HTERT RPE-1 (cell line): Measurements from ENCODE around the gene PALM2AKAP2.

ENCODE experiments used
- in situ Hi-C: fragments of 300-500 bp; cut with MboI; formaldehyde crosslinking; loops from 4 replicates; pipeline ENCODE4 v1.14.3; 2020; ENCODE audit warnings: low sequenced_read_pairs

Gene PALM2AKAP2

DNA sequence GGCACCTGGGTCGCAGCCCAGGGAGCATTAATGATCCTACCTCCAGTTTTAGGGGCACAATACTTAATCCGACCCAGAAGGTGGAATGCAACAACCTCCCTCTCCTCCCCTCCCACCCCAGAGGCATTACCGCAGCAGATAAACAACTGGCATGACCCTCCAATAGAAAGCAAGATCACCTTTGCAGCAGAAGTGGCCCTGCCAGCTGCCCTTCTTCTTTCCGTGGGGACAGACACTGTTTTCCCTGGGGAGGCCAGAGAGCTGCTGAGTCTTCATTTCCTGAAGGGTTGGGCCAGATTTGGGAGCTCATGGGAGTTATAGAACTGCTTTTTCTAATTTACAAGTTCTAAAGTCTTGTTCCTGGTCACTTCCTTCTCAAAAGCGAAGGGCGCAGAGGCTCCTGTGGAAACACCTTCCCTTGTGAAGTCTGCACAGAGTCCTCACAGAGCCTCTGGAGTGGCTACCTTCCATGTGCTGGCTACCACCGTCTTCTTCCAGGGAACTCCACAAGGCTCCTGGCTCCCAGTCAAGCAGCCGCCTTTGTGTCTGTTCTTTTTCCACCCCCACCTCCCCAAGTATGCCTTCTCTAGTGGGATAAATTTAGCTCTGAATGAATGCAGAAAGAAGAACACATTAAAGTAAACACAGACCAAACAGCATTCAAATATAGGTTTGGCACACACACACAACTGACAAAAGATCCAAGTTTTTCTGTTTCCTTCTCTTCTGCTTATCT, 8.0 kb upstream of the PALM2AKAP2 start:
- in situ Hi-C loops: no loop called here

DNA sequence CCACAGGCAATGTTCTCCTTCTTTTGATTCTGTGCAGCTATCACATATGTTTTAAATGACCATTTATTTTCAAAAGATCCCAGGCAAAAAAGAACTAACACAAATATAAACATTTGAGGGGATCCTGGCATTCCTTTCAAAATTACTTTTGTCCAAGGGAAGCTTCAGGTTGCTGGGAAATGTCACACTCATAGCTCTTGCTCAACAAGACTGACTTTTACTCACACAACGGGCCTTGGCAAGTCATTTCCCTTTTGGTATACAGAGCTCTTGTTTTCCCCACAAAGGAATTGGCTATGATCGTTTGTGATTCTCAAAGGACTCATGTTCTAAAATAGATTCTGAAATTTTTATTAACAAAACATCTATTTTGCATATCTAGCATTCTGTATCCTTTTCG, 4.5 kb upstream of the PALM2AKAP2 start:
- in situ Hi-C loops: no loop called here

DNA sequence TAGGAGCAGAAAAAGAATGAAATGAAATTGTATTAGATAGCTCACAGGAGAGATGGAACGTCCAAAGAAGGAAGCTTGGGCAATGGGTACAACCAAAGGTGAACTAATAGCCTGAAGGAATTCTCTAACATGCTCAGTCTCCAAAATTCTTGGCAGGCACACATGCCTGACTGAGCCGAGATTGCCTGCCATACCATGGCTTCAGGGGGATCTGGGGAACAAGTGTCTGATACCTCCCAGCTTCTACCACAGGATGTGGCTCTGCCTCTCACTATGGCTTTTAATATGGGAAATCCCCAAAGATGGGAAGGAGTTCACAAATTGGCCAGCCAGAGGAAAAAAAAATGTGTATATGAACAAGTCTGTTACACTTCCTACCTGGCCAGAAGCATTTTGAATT, 3.6 kb upstream of the PALM2AKAP2 start:
- in situ Hi-C loops: no loop called here

DNA sequence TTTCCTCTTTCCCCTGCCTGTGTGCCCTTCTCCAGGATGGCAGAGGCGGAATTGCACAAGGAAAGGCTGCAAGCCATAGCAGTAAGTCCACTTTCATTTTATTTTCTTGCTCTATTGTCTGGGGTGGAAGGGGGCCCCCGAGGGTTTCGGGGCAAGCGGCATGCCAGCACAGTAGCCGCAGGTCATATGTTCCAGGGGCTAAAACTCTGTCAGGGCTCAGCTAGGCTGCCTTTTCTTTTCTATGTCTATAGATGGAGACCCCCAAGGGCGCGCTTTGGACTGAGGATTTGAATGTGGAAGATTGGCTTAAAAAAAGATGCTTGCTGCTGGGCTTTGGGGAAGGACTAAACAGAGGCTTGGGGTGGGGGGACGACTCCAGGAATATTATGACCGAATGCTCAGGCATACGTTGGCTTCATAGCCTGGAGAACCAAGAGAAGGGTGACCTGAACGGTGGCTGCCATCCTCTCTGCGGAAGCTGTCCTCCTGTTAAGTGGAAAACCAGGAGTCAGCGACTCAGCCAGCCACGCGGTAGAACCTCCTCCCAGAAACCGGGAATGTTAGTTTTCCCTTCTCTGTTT, 545 bp downstream of the PALM2AKAP2 start:
- in situ Hi-C loops: no loop called here

DNA sequence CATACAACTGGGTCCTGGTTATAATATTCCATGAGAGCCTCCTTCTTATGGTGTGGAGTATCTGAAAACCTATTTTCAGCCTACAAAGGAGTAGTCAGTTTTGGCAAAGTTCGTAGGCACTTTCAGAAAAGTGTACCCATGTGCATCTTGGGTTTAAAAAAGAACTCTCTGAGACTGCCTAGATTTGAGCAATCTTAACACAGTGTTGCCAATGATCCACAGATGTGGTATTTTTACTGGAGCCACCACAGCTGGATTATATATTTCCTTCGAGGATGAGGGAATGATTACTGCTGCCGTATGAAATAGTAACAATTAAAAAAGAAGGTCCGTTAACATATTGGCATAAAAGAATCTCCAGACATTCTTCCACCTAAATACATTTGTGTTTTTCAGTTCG, 1.1 kb downstream of the PALM2AKAP2 start:
- in situ Hi-C loops: no loop called here

DNA sequence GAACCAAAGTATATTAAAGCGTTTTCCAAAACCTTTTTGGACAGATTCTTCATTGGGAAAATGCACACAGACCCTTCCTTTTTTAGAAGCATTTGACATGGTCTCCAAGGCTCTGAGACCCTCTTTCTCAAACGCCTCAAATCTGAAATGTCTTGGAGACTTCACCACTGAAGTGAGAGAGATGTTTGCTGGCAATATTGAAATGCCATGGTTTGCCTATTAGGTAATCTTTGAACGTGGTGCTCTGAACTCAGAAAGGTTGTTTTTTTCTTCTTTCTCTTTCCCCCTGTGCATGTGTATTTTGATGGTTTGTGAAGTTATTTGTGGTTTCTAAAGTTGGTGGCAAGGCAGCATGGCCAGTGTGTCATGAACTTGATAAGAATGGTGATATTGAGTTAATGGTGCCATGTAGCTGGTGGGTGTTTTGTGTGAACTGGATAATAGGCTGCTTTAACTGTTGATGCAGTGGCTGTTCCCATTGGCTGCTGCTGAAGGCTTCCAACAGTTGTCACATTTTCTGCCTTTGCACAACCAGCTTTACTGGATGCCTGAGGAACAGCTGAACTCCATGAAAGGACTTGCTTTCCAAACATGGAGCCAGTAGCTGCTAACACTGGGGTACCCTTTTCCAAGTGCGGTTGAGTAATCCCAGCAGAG, 1.7 kb downstream of the PALM2AKAP2 start:
- in situ Hi-C loops: no loop called here

DNA sequence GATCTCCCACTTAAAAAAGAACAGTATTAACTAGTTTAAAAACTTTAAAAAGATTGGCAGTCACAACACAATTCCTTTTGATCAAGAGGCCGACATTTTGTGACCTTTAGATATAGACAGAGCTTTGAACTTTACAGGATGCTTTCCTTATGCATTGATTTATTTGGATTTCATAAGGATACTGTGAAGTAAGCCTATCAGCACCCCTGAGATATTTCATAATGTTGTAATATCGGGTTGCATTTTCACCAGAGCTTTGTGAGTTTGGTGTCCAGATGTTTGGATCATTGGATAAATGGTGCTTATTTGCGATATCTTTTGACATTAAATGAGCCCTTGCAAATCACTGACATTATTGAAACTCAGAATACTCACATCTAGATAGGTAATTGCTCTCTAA, 7.7 kb downstream of the PALM2AKAP2 start:
- in situ Hi-C loops: no loop called here

DNA sequence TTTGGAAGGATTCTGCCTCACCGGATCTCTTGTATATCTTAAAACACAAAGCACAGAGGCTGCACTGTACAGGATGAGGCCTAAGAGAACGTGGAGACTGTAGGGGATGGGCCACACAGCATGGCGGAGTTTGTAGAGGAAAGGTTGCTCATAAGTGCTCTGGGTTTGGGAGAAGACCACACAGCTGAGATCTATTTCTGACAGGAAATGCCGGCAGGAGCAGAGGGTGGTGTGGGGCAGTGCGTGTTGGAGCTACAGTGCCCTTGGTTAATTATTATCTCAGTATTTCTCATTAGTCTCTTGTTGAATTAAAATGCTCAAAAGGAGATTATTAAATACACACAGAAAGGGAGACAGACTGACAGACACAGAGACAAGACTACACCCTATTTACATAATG, 9.6 kb downstream of the PALM2AKAP2 start:
- in situ Hi-C loops: no loop called here

DNA sequence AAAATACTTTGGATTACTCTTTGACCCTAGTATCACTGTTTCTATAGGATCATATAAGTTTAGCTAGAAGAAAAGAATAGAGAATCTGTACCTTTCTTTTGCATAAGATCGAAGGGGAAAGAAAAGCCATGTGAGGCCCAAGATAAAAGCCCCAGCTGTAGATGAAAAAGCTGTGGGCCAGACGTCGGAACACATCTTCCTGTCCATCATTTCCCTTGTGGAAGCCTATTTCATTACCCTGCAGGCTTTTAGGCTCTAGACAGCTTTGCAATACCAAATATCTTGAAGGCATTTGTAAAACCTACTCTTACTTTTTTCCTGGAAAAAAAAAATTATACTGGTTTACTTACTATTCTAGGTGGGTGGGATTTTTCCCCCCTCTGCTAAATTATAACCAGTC, 10.0 kb downstream of the PALM2AKAP2 start:
- in situ Hi-C loops: no loop called here

DNA sequence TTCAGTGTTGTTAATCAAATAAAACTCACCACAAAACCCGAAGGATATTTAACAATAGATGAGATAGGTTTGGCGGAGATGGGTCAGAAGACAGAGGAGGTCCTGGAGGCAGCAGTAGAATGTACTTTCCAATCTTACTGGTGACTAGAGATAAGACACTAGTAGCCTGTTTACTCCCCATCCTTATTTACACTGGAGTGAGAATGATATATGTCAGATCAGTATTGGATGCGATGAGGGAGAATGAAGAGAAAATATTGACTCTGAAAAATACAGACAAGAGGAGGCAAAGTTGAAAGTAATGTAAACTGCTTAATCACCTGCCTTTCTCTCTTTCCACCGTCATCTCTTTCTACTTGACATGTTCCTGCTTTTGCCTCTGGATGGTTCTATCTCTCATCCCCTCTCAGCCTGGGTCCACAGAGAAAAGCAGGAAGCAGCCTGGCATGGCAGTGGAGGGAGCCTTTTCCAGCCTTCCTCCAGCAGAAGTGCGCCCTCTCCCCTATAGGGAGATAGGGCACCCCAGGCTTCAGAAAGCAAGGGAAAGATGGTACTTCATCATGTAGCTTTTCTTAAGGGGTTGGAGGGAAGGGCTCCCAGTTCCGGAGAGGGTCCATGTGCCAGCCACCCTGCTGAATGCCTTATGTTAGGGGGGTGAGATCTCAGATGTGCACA, 11.1 kb downstream of the PALM2AKAP2 start:
- in situ Hi-C loops: no loop called here

DNA sequence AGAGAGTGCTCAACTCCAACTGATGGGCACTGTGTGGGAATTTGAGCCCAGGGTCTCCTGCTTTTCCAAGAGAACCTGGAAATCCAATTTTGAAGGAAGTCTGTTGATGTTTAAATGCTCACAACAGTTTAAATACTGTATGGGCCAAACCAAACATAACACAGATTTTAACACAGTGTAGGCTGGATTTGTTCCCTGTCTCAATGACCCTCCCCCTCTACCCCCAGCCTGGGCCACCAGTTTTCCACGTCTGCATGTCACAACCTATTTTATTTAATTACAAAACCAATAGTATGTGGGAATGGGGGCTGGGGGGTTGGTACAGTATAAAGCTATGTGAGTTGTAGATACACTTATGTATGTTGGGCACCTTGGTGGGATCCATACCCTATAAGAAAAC, 11.7 kb downstream of the PALM2AKAP2 start:
- in situ Hi-C loops: no loop called here

DNA sequence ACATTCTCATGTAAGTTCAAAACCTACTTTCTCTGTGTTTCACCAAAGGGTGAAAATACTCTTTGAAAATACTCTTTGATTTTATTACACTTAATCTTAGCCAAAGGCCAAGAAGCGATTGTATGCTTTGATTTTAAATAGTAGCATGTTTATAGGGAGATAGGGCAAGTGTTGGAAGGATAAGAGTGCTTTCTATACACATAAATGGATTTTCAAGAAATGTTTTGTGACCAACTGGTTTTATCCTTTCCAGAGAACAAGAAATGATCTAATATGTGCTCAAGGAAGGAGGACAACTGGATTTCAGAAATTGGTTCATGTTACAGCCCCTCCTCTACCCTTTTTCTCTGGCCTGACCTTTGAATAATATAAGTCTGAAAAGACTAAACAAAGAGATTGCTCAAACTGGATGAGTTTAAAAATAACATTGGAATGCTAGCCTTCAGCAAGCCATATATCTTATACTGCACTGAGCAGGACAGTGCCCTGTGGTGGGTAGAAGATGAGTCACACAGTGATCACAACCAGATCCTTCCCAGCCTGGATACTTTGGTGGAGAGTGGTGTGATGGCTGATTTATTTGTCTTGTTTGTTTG, 13.1 kb downstream of the PALM2AKAP2 start:
- in situ Hi-C loops: no loop called here

DNA sequence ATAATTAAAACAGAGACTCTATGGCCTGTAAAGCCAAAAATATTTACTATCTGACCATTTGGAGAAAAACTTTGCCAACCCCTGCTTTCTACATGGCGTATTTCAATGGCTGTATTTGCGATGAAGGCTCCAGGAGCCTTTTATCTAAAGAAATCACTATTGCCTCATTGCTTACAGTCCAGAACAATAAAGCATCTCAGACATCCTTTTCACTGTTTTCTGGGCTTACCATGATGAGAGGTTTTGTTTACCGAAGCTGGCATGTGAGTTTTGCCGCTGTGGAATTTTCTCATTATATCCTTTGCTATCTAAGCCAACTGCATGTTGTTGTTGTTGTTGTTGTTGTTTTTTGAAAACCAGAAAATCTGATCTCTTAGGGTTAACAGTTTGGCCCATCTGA, 13.9 kb downstream of the PALM2AKAP2 start:
- in situ Hi-C loops: no loop called here

DNA sequence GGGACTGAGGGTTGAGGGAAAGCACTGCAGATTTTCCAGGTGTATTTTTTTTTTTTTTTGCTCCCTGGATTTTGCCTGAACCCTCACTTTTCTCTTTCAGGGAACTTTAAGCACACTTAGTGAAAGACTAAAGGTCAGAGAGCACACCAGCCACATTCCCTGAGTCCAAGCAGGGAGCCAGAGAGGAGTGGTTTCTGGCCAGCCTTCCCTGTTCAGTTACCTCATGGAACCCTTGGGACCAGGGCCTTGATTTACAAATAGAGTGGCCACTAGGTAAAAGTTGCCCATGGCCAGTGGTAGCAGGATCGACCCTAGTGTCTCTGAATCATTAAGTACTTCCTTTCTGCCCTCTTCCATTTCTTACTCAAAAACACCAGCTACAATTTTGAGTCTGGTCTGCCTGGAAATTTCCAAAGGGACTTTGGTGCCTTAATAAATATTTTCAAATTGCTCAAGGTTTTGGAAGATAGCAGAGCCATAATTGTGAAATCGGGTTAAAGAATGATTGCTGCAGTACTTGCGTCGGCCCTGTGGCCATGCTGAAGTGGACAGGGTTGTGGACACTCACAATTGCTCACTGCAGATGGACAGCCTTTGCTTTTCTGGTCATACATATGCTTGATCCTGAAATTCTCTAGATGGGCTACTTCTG, 14.5 kb downstream of the PALM2AKAP2 start:
- in situ Hi-C loops: no loop called here

DNA sequence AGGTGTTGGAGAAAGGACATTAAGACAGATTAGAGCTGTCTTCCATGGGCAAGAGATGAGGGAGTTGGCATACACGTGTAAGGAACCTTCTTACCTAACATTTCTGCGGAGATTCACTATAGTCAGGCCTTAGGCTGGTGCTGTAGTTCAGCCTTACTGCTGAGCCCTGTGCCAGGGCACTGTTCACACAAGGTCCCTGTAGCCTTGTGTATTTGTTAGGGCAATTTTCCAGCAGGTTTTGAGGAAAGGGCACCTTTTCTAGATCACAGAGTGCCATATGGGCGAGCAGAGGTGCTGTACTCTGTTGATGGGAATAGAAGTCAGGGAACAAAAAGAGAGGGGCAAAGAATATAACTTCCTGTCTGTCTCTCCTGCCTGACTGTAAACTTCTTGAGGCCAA, 15.6 kb downstream of the PALM2AKAP2 start:
- in situ Hi-C loops: no loop called here

DNA sequence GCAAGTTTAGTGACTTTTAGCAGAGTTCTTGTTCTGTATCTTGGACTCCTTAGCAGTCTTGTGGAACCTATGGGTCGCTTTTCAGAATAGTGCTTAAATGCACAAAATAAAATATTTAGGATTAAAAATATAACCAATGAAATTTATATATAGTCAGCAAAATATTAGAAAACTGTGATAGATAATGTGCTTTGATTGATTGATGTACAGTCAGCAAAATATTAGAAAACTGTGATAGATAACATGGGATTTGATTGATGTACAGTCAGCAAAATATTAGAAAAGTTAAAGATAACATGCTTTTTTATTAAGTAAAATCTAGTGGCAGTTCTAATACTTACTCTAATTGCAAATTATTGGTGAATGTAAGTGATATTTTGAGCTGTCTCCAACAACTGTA, 16.1 kb downstream of the PALM2AKAP2 start:
- in situ Hi-C loops: no loop called here

DNA sequence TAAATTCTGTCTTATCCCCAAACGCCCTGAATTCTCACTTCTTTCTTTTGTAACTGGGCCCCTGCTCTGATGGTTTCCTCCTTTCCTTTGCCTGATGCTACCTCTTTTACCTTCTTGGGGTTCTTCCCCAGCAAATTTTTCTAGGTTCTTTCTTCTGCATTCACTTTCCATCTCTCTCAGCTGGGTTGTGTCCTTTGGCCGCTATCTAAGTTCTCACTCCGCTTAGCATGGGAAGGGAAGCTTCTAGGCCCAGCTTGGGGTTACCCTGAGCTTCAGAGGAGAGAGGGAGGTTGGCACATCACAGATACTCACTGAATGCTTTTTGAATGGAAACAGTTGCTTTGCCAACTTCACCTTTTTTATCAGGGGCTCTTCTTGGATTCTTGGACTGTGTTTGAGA, 17.0 kb downstream of the PALM2AKAP2 start:
- in situ Hi-C loops: no loop called here

DNA sequence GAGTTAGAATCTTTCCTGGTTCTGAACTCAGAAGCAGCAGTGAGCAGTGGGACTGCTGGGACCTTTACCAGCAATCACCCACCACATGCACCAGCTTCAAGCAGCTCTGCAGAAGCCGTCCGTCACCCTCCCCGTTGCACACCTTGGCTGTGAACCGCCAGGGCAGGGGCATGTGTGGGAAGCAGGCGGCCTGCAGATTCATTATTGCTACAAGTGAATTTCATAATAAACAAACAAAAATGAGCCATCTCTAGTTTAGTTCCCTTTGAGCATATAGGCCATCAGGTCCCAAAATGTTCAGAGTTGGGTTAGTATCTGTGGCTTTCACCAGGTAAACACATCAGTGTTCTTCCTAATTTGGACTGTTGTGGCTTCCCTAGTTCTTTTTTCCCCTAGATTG, 17.5 kb downstream of the PALM2AKAP2 start:
- in situ Hi-C loops: no loop called here

DNA sequence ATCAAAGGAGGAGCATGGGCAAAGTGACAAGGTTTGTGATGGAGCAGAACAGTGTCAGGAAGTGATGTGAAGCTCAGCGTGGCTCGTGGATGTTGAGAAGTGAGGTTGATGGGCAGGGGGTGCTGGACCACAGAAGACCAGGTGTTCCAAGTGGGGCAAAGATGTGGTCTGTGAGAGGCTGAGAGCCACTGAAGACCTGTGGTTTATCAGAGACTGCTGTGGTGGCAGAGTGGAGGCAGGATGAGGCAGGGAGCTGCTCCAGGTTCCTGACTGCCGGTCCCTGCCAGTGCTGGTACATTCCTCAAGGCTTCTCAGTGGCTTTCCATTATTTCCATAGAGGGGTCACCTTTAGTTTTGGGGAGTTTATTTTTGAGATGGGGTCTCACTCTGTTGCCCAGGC, 19.1 kb downstream of the PALM2AKAP2 start:
- in situ Hi-C loops: no loop called here

DNA sequence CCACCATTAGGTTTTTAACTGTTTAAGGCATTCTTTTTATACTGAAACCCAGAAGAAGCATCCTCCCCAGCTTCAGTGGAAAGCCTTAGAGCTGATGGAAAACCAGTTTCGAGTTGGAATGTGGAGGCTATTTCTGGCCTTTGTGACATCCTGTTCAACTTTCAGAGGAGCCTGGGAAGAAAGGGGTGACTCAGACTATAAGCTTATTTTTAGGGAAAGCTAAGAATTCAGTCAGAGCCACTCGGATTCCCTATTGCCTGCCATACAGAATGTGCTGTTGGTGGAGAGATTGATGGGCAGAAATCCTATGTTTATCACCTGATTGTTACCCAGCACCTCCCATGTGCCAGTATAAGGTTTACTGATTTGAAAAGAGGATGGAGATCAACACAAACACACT, 19.8 kb downstream of the PALM2AKAP2 start:
- in situ Hi-C loops: no loop called here

DNA sequence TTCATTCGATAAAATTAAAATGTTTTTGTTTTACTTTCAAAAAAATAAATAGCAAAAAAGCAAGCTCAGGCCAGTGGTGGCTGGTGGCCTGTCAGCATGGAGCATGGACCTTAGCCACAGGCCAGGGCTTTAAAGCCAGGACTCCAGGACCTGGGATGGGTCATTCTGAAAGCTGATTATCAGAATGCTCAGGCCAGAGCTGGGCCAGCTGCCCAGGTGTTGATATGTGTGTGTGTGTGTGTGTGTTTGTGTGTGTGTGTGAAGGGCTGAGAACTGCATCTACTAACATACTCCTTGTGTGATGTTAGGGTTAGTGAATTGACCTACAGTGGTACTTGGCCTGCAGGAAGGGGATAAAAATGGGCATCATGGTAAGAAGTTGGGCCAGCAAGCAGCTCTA, 21.5 kb downstream of the PALM2AKAP2 start:
- in situ Hi-C loops: no loop called here
